HG02840 (cell line): Measurements from ENCODE around the gene SRGAP1.

Source experiments
- ATAC-seq: cut with Tn5 transposase; IDR thresholded peaks from one replicate; pipeline ENCODE4 v1.9.1; 2021; ENCODE audit warnings: mild to moderate bottlenecking, moderate library complexity, moderate number of reproducible peaks; ENCODE audit not compliant: unreplicated experiment, low FRiP score

SRGAP1 gene

GRCh38 chr12:63900922-63901793, 56.7 kb downstream of the SRGAP1 start:
- ATAC-seq = no peak

- no peak for ATAC-seq
These were observed 60.2 kb downstream of the SRGAP1 start for GRCh38 chr12:63904653-63905052.

GRCh38 chr12:63905544-63905943, 61.0 kb downstream of the SRGAP1 start:
- ATAC-seq = no peak

GRCh38 chr12:63906876-63907275, 62.4 kb downstream of the SRGAP1 start:
- ATAC-seq = no peak

DNA sequence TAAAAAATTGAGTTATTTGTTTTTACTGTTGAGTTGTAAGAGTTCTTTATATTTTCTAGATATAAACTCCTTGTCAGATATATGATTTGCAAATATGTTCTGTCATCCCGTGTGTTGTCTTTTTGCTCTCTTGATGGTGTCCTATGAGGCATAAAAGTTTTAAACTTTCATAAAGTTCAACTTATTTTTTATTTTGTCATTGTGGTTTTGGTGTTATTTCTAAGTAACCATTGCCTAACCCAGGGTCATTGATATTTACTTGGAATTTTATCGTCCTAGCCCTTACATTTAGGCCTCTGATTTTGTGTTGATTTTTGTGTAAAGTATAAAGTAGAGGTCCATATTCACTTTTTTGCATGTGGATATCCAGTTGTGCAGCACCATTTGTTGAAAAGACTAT, 63.1 kb downstream of the SRGAP1 start:
- no peak for ATAC-seq

- ATAC-seq = no peak
These were observed 65.2 kb downstream of the SRGAP1 start for GRCh38 chr12:63909746-63910145.

DNA sequence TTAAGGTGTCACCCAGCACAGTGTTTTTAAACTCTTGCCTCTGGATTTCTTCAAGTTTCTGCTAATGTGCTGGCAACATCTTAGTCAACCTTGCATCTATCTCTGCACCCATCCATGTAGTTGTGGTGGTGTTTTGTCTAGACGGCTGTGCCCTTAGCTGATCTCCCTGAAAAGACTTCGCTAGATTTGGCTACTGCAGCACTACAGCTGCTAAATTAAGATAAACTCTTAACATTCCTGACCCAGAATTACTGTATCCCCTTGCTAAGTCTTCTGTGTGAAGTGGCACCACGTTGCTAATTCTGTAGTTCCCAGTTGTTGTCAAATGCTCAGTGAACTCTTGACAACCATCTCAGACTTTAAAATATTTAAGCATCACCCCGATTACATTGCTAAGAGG, 66.8 kb downstream of the SRGAP1 start:
- ATAC-seq = no peak

DNA sequence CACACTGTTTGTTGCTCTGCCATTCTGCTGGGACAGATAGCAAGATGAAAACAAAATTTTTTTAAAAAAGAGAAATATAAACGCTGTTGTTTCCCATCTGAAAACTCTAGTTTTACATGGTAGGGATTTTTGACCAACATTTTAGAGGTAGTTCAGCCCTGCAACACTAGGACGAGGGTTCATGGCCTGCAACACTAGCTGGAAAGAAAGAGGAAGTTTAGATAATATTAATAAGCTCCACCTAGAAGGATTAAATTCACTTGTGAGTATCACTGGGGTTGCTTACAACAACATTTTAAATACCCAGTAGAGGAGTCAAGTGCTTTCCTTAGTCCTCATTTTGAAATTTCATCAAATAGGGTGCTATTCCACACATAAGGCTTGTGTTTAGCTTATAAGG, 68.2 kb downstream of the SRGAP1 start:
- no peak for ATAC-seq

GRCh38 chr12:63913929-63914328, 69.4 kb downstream of the SRGAP1 start:
- ATAC-seq = no peak

DNA sequence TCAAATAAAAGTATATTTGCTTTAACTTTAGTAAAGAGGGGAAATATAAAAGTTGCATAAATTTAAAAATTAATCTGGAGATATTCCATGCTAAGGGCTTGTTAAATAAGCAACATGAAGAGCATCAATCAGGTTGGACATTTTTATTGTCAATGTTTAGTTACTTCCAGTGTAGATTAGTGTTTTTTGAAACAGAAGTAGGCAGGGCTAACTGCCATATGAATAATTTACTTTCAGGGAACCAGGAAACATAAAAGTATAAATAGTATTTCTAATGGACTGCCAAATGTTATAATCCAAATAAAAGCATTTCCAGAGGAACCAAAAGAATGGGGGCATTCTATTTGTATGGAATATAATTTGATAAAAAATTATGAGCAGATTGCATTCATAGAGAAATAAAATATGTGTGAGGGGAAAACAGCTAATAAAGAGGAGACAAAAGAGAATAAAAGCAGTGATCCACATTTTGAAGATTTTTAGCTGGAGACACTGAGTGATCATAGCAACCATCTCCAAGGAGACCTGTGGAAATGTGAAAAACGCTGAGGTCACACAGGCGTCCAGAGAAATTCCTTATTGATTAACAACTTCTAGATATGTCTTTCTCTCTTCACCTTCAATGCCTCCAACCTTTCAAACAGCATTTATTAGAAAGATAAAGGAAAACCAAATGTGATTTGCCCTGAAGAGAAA, 70.8 kb downstream of the SRGAP1 start:
- no peak for ATAC-seq

DNA sequence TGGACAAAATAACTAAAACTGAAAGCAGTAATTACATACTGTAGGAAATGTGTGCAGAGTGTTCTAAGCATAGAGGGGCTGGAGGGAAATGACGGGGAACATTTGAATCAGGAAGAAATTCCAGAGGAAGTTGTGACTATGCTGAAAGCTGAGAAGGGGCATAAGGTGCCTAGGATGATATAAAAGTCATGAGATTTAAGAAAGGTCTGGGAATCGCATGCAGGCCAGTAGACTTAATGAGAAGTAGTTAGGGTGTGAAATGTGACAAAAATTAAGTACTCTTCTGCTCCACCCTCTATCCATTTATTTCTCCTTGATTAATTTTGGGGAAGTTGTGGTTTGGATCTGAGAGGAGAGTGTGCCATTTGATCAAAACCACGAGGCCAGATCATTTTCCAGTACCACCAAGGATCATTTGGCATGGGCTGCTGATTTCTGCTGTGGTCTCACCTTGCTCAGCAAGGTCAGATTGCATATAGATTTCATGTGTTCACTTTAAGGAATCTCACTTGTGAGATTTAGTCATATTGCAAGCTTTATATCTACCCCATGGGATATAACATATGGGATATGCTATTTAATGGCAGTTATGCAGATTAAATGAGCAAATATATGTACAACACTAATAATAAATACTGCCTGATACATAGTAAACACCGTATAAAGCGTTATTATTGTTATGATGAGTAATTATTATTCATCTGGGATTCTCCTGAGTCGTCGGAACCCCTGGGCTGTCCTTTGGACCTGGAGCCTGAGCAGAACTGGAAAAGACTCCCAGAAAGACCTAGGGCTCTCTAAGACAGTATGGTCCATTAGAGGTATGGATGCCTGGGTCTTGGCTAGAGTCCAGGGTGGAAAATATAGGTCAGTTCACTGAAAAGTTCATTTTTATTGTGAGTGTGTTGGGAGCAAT, 72.3 kb downstream of the SRGAP1 start:
- ATAC-seq = no peak

DNA sequence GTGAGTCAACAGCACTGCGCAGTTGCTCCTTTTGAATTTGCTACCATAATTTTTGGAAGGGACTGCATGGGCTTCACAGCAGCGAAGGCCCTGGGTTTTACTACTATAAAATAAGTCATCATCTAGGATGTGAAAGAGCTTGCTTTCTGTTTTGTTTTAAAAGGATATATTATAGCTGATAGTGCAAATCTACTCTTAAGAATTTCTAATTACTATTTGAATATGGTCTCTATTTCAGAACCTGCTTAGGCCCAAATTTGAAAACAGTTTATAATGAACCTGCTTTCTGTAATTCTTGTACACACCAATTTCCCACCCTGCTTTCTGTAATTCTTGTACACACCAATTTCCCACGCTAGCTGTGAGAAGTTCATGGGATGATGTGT, 73.0 kb downstream of the SRGAP1 start:
- no peak for ATAC-seq

- no peak for ATAC-seq
These were observed 73.6 kb downstream of the SRGAP1 start for GRCh38 chr12:63917864-63918799.

- no peak for ATAC-seq
These were observed 74.3 kb downstream of the SRGAP1 start for GRCh38 chr12:63918800-63919300.

GRCh38 chr12:63919756-63920155, 75.3 kb downstream of the SRGAP1 start:
- no peak for ATAC-seq

GRCh38 chr12:63921157-63921556, 76.7 kb downstream of the SRGAP1 start:
- ATAC-seq = no peak

GRCh38 chr12:63922474-63922873, 78.0 kb downstream of the SRGAP1 start:
- no peak for ATAC-seq

- no peak for ATAC-seq
These were observed 80.3 kb downstream of the SRGAP1 start for GRCh38 chr12:63924781-63925180.

DNA sequence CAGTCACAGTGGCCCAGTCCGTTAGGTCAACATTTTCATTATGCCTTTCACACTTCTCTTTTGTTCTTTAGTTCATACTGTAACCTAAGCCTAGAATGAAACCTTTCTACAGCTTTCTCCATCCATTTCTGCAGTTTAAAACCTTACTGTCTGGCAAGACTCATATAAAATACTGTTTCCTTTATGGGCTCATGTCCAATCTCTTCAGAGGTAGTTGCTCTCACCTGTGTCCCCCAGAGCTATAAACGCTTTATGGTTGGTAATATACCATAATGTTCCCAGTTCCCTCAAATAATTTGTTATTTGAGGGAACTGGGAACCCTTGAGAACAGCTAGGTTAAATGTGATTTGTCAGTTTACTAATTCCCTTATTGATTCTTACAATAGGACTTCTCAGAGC, 83.0 kb downstream of the SRGAP1 start:
- no peak for ATAC-seq

DNA sequence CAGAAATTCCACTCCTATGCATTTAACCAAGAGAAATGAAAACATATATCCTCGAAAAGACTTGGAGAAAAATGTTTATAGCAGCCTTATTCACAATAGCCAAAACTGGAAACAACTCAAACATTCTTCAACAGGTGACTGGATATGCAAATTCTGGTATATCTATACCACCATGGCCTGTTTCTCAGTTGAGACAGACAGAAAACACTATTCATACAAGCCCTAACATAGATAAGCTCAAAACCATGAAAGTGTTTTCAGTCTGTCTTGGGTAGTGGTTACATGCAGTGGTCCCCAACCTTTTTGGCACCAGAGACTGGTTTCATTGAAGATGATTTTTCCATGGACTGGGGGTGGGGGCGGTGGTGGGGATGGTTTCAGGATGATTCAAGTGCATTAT, 83.8 kb downstream of the SRGAP1 start:
- ATAC-seq = no peak
